ENCODE results near the gene KHDC1. TPM values are rescaled to one million over a fixed set of nuclear protein-coding genes. Genes with fewer than 3 reads are reported as not detected.
A peak's percentile ranks its signal among the peaks of the same experiment; 100 is the strongest.

Gene KHDC1
- total and polyA plus RNA-seq, 3 experiments from 2014 or later = 2.4 to 7.1 (median 6.3) TPM

- Histone ChIP-seq H3K27me3 (ENCODE audit: insufficient read depth, low read length, poor library complexity, severe bottlenecking) (no peaks in the 10 kb centered on the region), H3K4me1 (ENCODE audit: insufficient read depth, low read length) (no peaks in the 10 kb centered on the region), H3K27ac (ENCODE audit: low read depth, low read length) (no peak within 1 kb of the TSS), H3K4me3 (ENCODE audit: low read length) (no peak within 1 kb of the TSS), H3K36me3 (ENCODE audit: insufficient read depth, low read length) (no peaks in the 10 kb centered on the region), H3K9me3 (ENCODE audit: low read length) (no peaks in the 10 kb centered on the region)
- Mint-ChIP-seq H3K4me1 (no peaks in the 10 kb centered on the region), H3K27me3 (no peaks in the 10 kb centered on the region), H3K9me3 (no peaks in the 10 kb centered on the region), H3K27ac (peak within 1 kb of the TSS in 2 of 8 donors; percentile 29 to 60), H3K4me3 (no peak within 1 kb of the TSS), H3K36me3 (peaks cover 0 to 1% (median 0%) of the 10 kb centered on the region in 3 donors)
- CTCF ChIA-PET = no interaction called here
- DNase-seq = no peak
- POLR2A ChIA-PET = no interaction called here
Observed at GRCh38 chr6:73225396-73225795, 37.6 kb downstream of the KHDC1 start, which contains the start of gene KHDC1L. KHDC1L (minus strand) TSS chr6:73225496; CDS start chr6:73225408, 88 bp downstream.

GRCh38 chr6:73216859-73217258 is 46.1 kb downstream of the KHDC1 start:
- Histone ChIP-seq H3K4me1 (ENCODE audit: insufficient read depth, low read length) (no peaks in the 10 kb centered on the region), H3K27me3 (ENCODE audit: insufficient read depth, low read length, poor library complexity, severe bottlenecking) (no peaks in the 10 kb centered on the region), H3K4me3 (ENCODE audit: low read length) (no peak overlapping the region), H3K27ac (ENCODE audit: low read depth, low read length) (no peak overlapping the region), H3K36me3 (ENCODE audit: insufficient read depth, low read length) (no peaks in the 10 kb centered on the region), H3K9me3 (ENCODE audit: low read length) (no peaks in the 10 kb centered on the region)
- H3K36me3 Mint-ChIP-seq = no peaks in the 10 kb centered on the region
- no peak overlapping the region for H3K27ac Mint-ChIP-seq
- ChIA-PET POLR2A (no interaction called here), CTCF (no interaction called here)
- no peak overlapping the region for H3K4me3 Mint-ChIP-seq
- H3K4me1 Mint-ChIP-seq = no peaks in the 10 kb centered on the region
- H3K27me3 Mint-ChIP-seq = peaks cover 0 to 13% of the 10 kb centered on the region in 2 donors
- no peak for DNase-seq
- H3K9me3 Mint-ChIP-seq = peaks cover 0 to 4% (median 1%) of the 10 kb centered on the region in 5 donors

- Histone ChIP-seq H3K4me1 (ENCODE audit: insufficient read depth, low read length) (no peaks in the 10 kb centered on the region), H3K9me3 (ENCODE audit: low read length) (no peaks in the 10 kb centered on the region), H3K36me3 (ENCODE audit: insufficient read depth, low read length) (no peaks in the 10 kb centered on the region), H3K27ac (ENCODE audit: low read depth, low read length) (no peak overlapping the region), H3K27me3 (ENCODE audit: insufficient read depth, low read length, poor library complexity, severe bottlenecking) (no peaks in the 10 kb centered on the region), H3K4me3 (ENCODE audit: low read length) (no peak overlapping the region)
- ChIA-PET POLR2A (no interaction called here), CTCF (no interaction called here)
- H3K4me3 Mint-ChIP-seq = no peak overlapping the region
- H3K4me1 Mint-ChIP-seq = no peaks in the 10 kb centered on the region
- peaks cover 0 to 5% of the 10 kb centered on the region in 2 donors for H3K27me3 Mint-ChIP-seq
- H3K36me3 Mint-ChIP-seq = no peaks in the 10 kb centered on the region
- DNase-seq = no peak
- no peak overlapping the region for H3K27ac Mint-ChIP-seq
- H3K9me3 Mint-ChIP-seq = no peaks in the 10 kb centered on the region
Observed at GRCh38 chr6:73209117-73209516, 53.9 kb downstream of the KHDC1 start.

GRCh38 chr6:73207221-73207837 is 55.7 kb downstream of the KHDC1 start:
- Mint-ChIP-seq H3K4me3 (no peak overlapping the region), H3K27ac (no peak overlapping the region), H3K9me3 (no peaks in the 10 kb centered on the region), H3K4me1 (no peaks in the 10 kb centered on the region), H3K36me3 (no peaks in the 10 kb centered on the region), H3K27me3 (peaks cover 0 to 5% of the 10 kb centered on the region in 2 donors)
- Histone ChIP-seq H3K27ac (ENCODE audit: low read depth, low read length) (no peak overlapping the region), H3K36me3 (ENCODE audit: insufficient read depth, low read length) (no peaks in the 10 kb centered on the region), H3K4me1 (ENCODE audit: insufficient read depth, low read length) (no peaks in the 10 kb centered on the region), H3K27me3 (ENCODE audit: insufficient read depth, low read length, poor library complexity, severe bottlenecking) (no peaks in the 10 kb centered on the region), H3K9me3 (ENCODE audit: low read length) (no peaks in the 10 kb centered on the region), H3K4me3 (ENCODE audit: low read length) (no peak overlapping the region)
- POLR2A ChIA-PET = no interaction called here
- no peak for DNase-seq
- CTCF ChIA-PET = no interaction called here

GRCh38 chr6:73204252-73204651 is 58.7 kb downstream of the KHDC1 start:
- H3K4me3 Mint-ChIP-seq = no peak overlapping the region
- Histone ChIP-seq H3K4me1 (ENCODE audit: insufficient read depth, low read length) (no peaks in the 10 kb centered on the region), H3K36me3 (ENCODE audit: insufficient read depth, low read length) (no peaks in the 10 kb centered on the region), H3K27ac (ENCODE audit: low read depth, low read length) (no peak overlapping the region), H3K4me3 (ENCODE audit: low read length) (no peak overlapping the region), H3K27me3 (ENCODE audit: insufficient read depth, low read length, poor library complexity, severe bottlenecking) (no peaks in the 10 kb centered on the region), H3K9me3 (ENCODE audit: low read length) (no peaks in the 10 kb centered on the region)
- no peaks in the 10 kb centered on the region for H3K9me3 Mint-ChIP-seq
- CTCF ChIA-PET = no interaction called here
- no peak for DNase-seq
- no peak overlapping the region for H3K27ac Mint-ChIP-seq
- POLR2A ChIA-PET = no interaction called here
- peaks cover 0 to 5% of the 10 kb centered on the region in 2 donors for H3K27me3 Mint-ChIP-seq
- H3K36me3 Mint-ChIP-seq = no peaks in the 10 kb centered on the region
- no peaks in the 10 kb centered on the region for H3K4me1 Mint-ChIP-seq

- H3K9me3 ChIP-seq (ENCODE audit: low read length) = no peaks in the 10 kb centered on the region
- peaks cover 0 to 5% of the 10 kb centered on the region in 2 donors for H3K27me3 Mint-ChIP-seq
- H3K9me3 Mint-ChIP-seq = no peaks in the 10 kb centered on the region
- DNase-seq = no peak
- no peak overlapping the region for H3K4me3 ChIP-seq (ENCODE audit: low read length)
- no peak overlapping the region for H3K27ac ChIP-seq (ENCODE audit: low read depth, low read length)
- H3K36me3 ChIP-seq (ENCODE audit: insufficient read depth, low read length) = no peaks in the 10 kb centered on the region
- POLR2A ChIA-PET = no interaction called here
- no peaks in the 10 kb centered on the region for H3K27me3 ChIP-seq (ENCODE audit: insufficient read depth, low read length, poor library complexity, severe bottlenecking)
- no peaks in the 10 kb centered on the region for H3K4me1 ChIP-seq (ENCODE audit: insufficient read depth, low read length)
- H3K4me1 Mint-ChIP-seq = no peaks in the 10 kb centered on the region
- no peak overlapping the region for H3K4me3 Mint-ChIP-seq
- H3K36me3 Mint-ChIP-seq = no peaks in the 10 kb centered on the region
- no peak overlapping the region for H3K27ac Mint-ChIP-seq
- CTCF ChIA-PET = no interaction called here
Observed at GRCh38 chr6:73203098-73203497, 59.9 kb downstream of the KHDC1 start.

GRCh38 chr6:73200735-73201134 is 62.3 kb downstream of the KHDC1 start:
- POLR2A ChIA-PET = no interaction called here
- CTCF ChIA-PET = interaction anchor here (0.6 kb wide), 1 partner anchor 80 kb away, joined by 3 read pairs; no protein-coding TSS in a partner anchor
- Histone ChIP-seq H3K9me3 (ENCODE audit: low read length) (no peaks in the 10 kb centered on the region), H3K27me3 (ENCODE audit: insufficient read depth, low read length, poor library complexity, severe bottlenecking) (no peaks in the 10 kb centered on the region), H3K36me3 (ENCODE audit: insufficient read depth, low read length) (no peaks in the 10 kb centered on the region), H3K4me1 (ENCODE audit: insufficient read depth, low read length) (no peaks in the 10 kb centered on the region), H3K4me3 (ENCODE audit: low read length) (no peak overlapping the region), H3K27ac (ENCODE audit: low read depth, low read length) (no peak overlapping the region)
- H3K36me3 Mint-ChIP-seq = no peaks in the 10 kb centered on the region
- H3K9me3 Mint-ChIP-seq = no peaks in the 10 kb centered on the region
- peaks cover 0 to 2% of the 10 kb centered on the region in 2 donors for H3K27me3 Mint-ChIP-seq
- DNase-seq = no peak
- H3K4me1 Mint-ChIP-seq = no peaks in the 10 kb centered on the region
- no peak overlapping the region for H3K4me3 Mint-ChIP-seq
- H3K27ac Mint-ChIP-seq = peak overlapping the region in 1 of 8 donors; percentile 54

- Mint-ChIP-seq H3K4me1 (no peaks in the 10 kb centered on the region), H3K9me3 (no peaks in the 10 kb centered on the region), H3K27me3 (peaks cover 0 to 2% of the 10 kb centered on the region in 2 donors), H3K27ac (peak overlapping the region in 1 of 8 donors; percentile 54), H3K4me3 (no peak overlapping the region), H3K36me3 (no peaks in the 10 kb centered on the region)
- POLR2A ChIA-PET = no interaction called here
- H3K9me3 ChIP-seq (ENCODE audit: low read length) = no peaks in the 10 kb centered on the region
- H3K27me3 ChIP-seq (ENCODE audit: insufficient read depth, low read length, poor library complexity, severe bottlenecking) = no peaks in the 10 kb centered on the region
- no peak overlapping the region for H3K4me3 ChIP-seq (ENCODE audit: low read length)
- DNase-seq = no peak
- no peak overlapping the region for H3K27ac ChIP-seq (ENCODE audit: low read depth, low read length)
- CTCF ChIA-PET = no interaction called here
- no peaks in the 10 kb centered on the region for H3K36me3 ChIP-seq (ENCODE audit: insufficient read depth, low read length)
- H3K4me1 ChIP-seq (ENCODE audit: insufficient read depth, low read length) = no peaks in the 10 kb centered on the region
Observed at GRCh38 chr6:73200247-73200646, 62.7 kb downstream of the KHDC1 start.
